SHP77 treated with DMSO at 0.1 percent for 48 hours (cell line): ENCODE results near the gene GGT1.
"Not testable (repeated sequence)": the region's sequence is repeated elsewhere in the genome, so short reads cannot be mapped to it uniquely, and the experiment has no call there.

ENCODE experiments used
- DNase-seq: peaks from one replicate; lab custom pipeline; 2025; lab: John Stamatoyannopoulos, UW

Gene GGT1

GRCh38 chr22:24602847-24603769 lies at the start of gene GGT1:
TSS of gene GGT1 (plus strand) at chr22:24603193. CDS start at chr22:24611082, 7,889 bp downstream.
- not testable (repeated sequence) for DNase-seq

- no peak for DNase-seq
Measured at GRCh38 chr22:24553597-24554312, 49.2 kb upstream of the GGT1 start.

DNA sequence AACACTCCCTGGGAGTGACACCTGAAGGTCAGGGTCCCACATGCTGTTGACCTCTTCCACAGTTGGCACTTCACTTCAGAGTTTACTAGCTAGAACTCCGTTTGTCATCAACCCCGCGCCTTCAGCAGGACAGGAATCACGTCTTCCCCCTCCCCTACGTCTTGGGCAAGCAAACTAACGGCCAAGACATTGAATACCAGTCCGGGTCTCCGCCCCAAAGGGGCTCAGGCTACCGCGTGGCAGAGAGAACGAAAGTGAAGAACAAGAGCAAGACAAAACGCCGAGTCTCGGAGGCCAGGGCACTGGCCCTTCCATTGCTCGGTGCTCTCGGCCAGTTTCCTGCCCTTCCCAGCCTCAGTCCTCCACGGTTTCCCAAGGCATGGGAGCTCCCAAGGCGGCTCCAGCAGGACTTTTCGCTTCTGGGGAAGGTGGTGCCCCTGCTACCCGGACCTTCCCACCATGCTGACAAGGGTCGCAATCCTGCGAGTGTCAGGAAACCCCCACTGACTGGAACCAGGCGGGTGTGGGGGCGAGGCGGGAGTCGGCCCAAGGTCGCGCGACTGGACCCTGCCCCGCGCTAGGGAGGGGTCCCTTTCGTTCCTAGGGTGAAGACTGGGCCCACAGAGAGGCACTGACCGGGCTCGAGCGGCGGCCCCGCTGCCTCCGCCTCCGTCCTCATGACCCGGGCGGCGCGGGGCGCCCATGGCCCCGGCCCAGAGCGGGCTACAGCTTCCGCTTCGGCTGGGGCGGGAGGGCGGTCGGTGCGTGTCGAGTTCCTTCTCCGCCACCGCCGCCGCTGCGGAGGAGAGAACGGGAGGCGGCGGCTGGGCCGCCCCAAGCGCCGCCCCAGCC lies 48.5 kb upstream of the GGT1 start, which contains the start of gene GUCD1:
Gene GUCD1, minus strand, starts transcription at position 826 of the 852 bp plus-strand sequence. Its CDS starts 147 bp downstream, at position 679.
- DNase-seq: no peak

GRCh38 chr22:24555165-24556039 lies 47.6 kb upstream of the GGT1 start, which contains the start of gene SNRPD3:
TSS of gene SNRPD3 (plus strand) at chr22:24555999. CDS start at chr22:24557675, 1,676 bp downstream.
- DNase-seq: peak; percentile 94

DNA sequence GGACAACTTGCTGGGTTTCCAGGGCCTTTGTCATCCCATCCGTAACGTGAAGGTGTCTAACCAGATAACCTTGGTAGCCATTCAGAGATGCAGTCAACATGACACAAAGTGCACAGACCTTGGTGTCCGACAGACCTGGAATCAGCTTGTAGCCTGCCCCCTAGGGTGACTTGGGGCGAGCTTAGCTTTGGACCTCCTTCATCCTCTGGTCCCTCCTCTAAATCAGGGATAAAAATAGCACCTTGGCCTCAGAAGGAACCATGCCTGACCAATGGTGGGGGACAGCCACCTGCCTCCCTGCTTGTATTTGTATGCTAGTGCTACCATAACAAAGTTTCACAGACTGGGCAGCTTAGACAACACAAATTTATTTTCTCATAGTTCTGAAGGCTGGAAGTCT lies 43.5 kb upstream of the GGT1 start:
- no peak for DNase-seq

DNA sequence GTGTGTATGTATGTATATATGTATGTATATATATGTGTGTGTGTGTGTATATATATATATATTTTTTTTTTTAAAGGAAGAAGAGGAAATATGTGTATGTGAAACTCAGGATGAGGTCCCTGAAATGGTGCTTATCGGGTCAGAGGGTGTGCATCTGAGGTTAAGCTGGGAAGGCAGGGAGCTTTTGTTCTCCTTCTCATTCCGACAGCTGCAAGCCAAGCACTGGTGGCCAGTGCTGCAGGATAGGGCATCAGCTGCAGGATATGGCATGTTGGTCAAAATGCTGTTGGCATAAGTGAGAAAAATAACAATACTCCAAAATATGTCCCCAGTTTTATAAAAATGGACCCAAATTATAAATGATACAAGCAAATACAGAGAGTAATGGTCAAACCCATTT lies 39.7 kb upstream of the GGT1 start:
- no peak for DNase-seq

- no peak for DNase-seq
Measured at GRCh38 chr22:24564376-24565058, 38.5 kb upstream of the GGT1 start.

- DNase-seq: no peak
Measured at GRCh38 chr22:24565077-24565476, 37.9 kb upstream of the GGT1 start.

- DNase-seq: no peak
Measured at GRCh38 chr22:24566899-24567511, 36.0 kb upstream of the GGT1 start.

GRCh38 chr22:24567668-24568067 lies 35.3 kb upstream of the GGT1 start:
- DNase-seq: no peak

GRCh38 chr22:24571266-24571665 lies 31.7 kb upstream of the GGT1 start:
- no peak for DNase-seq

GRCh38 chr22:24576778-24577177 lies 26.2 kb upstream of the GGT1 start:
- no peak for DNase-seq

DNA sequence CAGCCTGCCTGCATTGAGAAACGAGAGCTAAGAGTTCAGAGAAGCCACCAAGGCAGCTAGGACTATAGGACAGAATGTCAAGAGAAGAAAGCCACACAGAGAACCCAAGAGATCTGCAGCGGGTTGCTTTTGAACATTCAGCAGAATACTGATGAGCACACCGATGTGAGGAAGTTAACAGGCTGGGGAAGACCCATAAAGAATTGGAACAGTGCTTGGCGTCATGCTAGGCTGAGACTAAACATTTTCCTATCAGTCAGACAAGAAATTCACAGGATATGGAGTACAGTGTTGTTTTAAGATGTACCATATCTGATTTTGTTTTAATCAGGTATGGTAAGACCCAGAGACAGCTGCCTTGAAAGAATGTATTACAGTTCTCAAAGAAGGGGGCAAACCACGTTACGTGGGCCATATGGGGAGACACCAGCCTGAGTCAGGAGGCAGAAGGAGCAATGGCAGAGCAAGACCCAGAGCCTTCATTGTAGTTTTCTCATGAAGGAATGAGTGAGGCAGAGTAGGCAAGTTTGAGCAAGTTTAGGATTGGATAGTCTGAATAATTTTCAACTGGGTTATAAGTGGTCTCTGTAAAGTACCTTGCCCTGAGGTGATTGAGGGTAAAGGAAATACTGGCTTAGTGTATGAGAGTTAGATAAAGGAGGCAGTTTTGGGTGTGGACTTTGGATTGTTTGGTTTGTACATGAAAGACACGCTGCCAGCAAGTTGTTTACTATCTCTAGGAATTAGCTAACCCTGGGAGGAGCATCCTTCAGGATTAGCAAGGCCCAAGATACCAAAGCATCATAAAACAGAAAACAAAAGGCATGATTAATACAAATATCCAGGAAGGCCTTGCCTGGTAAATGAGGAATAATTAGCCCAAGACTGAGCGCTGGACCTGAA lies 24.4 kb upstream of the GGT1 start:
- no peak for DNase-seq

- DNase-seq: no peak
Measured at GRCh38 chr22:24579258-24579601, 23.8 kb upstream of the GGT1 start.

GRCh38 chr22:24580276-24580675 lies 22.7 kb upstream of the GGT1 start:
- DNase-seq: no peak

DNA sequence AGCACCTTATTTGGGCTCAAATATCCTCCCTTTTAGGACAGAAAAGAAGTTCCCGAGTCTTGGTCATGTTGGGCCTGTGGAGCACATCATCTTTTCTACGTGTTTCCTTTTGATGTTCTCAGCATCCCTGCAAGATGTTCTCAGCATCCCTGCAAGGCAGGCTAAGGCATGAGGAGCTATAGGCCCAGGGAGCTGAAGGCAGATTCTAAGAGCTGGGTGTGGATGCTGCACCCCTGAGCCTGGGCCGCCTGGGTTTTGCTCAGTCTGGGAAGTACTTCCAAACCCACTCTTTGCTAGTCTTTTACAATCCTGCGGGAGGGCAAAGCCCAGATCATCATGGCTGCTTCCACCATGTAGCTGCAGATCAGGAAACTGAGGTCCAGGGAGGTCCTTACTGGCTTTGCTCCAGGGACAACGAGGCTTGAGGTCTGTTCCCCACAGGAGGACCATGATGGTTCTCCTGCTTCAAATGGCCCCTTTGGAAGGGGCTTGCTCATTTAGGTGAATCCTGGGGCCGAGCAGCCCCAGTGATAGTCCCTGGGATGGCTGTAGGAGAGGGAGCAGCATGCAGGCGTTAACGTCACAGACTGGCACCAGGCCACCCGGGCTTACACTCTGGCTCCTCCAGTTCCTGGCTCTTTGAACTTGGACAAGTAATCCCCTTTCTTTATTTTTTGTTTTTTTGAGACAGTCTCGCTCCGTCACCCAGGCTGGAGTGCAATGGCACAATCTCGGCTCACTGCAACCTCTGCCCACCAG lies 20.8 kb upstream of the GGT1 start:
- DNase-seq: no peak

DNA sequence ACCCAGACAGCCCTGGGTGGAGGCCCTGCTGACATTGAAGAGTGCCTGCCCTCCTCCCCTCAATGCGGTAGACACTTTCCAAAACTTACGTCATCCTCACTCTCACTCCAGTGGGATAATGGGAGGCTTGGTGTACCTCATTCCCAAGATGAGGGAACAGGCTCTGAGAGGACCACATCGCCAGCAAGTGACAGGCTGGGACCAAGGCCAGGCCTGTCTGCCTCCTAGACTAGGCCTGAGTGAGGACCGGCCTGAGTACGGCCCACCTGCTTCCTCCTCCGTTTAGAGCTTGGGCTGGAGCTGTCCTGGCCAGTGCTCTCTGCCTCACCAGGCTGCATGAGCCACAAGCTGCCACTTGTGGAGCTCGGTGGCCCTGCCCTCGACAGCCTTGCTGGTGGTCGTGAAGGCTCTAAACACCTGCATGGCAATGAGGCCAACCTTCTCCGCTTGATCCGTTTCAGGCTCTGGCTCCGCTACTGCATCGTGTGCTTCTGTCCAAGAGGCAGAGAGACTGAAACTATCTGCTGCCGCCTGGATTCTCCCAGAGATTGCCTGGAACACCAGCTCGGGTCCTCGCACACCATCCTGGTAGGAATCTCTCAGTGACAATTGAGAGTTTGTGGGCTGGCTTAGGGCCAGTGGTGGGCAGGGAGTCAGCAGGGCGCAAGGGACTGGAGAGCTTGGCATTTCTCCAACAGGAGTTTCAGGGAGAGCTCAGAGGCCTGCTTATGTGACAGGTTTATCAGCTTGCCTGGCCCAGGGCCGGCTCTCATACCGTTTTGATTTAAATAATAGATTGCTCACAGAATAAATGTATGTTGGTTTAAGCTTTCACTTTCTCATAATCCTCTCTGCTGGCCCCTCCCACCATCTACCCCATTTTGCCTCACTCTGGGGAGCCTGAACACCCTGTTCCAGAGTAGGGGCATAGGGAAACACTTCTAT lies 19.5 kb upstream of the GGT1 start:
- DNase-seq: peak; percentile 30
